SIG-M5 treated with dmso at 0.1 percent for 504 hours (cell line): ENCODE data around the gene TMEM140.
"Not testable (repeated sequence)": the region's sequence is repeated elsewhere in the genome, so short reads cannot be mapped to it uniquely, and the experiment has no call there.

Source experiments
- DNase-seq: peaks from one replicate; lab custom pipeline; 2025; ENCODE audit not compliant: unreplicated experiment; lab: John Stamatoyannopoulos, UW

TMEM140 gene

DNA sequence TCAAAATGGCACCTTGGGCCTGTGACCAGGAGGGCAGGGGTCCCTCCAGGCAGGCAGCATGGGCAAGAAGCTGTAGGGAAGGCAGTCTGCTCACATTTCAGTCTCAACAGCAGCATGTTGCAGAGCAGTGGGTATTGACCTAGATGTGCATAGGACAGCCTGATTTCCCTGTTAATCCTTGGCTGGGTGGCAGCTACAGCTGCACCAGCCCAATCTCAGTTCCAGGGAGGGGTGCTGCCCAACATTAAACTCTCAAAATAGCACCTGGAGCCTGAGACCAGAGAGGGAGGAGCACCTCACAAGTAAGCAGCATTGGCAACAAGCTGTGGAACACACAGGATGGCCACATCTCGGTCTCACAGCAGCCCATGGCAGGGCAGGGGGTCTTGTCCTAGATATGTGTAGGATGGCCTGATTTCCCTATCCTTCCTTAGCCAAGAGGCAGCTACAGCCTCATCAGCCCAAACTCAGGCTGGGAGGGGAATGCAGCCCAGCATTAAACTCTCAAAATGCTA is 10.3 kb downstream of the TMEM140 start:
- DNase-seq, result no peak

DNA sequence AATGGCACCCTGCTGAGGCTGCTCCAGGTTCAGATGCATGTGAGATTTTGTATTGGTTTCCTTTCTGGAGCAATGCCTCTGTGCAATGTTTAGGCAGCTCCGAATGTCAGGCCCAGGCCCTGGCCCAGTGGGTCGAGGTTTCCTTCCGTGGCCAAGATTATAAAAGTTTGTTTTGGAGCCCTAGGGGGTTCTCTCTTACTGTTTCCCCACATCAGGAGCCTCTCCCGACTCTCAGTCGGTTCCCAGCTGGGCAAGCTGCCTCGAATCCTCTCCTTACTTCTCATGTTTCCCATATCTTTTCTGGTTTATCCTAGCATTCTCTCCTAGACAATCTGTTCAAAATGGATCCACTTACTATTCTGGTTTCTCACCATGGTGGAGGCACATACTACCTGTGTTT is 11.0 kb downstream of the TMEM140 start:
- no peak for DNase-seq

DNA sequence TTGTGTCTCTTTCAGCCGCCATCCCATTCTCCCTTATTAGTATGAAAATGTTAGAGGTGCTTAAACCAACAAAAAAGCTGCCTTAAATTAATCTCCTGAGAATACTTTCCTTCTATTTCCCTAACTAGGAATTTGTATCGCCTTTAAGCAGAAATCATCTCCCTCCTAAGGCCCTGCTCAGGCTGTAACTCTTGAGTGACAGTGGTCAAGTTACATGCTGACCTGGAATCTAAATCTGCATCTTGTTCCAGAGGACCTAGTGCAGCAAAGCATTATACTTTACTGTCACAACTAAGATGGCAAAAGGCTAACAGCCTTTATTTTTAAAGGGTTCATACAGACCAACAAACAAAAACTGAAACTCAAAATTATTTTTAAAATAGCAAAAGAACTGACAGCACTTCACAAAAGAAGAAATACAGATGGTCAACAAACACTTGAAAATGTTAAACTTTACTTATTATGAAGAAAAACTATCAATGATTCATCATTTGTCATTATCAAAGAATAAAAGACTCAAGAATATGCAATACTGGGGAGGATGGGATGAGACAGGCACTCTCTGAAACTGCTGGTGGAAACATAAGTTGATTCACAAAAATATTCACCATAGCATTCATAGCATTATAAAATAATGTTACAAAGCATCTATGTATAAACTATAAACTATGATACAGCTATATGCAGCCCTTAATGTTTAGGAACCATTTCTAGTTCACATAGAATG is 11.7 kb downstream of the TMEM140 start:
- no peak for DNase-seq

DNA sequence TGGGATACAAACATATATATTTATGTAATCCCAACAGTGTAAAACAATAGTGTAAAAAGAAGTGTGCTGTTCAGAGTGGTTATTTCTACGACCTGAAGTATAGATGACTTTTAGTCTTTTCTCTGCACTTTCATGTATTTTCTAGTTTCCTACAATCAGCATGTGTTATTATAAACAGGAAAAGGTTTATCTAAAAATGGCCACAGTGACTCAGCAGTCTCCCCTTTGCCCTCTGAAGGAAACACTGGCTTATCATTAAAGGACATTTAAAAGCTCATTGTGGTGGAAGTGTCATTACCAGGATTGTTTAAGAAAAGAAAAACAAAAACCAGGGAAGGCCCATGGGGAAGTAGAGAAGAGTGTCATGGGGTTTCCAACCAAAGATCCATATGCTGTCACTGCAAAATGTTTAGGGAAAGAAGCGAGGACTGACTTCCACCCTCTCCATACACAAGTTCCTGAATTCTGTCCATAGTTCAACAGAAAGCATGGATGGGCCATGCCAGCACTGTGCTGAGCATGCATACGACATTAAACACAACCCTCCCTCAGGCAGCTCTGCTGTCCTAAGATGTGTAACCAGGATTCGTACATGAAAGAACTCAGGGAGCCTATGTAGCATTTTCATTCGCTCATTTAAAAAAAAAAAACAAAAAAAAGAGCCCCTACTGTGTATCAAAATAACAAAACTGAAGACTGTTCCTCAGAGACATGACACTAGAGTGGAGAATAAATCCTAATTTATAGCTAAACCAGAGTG is 12.4 kb downstream of the TMEM140 start:
- peak; percentile 10 for DNase-seq

DNA sequence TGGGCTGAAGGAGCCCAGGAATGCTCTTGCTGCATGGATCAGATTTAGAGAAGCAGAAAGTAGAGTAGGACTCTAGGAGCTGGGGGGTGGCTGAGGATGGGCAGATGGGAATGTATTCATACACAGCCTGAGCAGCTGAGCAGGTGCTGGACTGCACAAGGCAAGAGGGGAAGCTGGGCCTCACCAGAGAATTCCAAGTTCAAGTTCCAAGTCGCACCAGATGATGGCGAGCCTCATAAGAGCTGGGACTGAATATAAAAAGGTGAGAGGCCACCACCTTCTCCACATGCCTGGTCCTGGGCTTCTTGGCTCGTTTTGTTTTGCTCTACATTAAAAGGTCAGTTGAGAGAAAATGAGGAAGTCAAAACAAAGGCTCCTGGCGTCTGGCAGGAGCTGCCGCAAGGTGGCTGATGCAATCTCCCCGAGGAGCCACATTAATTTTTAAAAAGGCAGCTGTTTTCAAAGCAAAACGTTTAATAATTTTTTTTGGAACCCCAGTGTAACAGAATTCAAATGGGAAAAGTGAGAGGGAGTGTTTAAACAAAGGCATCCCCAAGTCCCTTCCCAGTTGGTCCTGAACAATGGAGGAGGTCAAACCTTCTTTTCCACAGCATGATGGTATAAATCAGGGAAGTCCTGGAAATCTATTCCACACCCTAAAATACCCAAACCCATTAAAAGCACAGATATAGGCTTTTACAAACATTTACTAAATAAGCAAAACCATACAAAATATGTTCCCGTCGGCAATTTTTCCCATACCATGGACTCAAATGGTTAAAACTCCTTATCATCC is 13.2 kb downstream of the TMEM140 start:
- DNase-seq, result peak; percentile 72

DNA sequence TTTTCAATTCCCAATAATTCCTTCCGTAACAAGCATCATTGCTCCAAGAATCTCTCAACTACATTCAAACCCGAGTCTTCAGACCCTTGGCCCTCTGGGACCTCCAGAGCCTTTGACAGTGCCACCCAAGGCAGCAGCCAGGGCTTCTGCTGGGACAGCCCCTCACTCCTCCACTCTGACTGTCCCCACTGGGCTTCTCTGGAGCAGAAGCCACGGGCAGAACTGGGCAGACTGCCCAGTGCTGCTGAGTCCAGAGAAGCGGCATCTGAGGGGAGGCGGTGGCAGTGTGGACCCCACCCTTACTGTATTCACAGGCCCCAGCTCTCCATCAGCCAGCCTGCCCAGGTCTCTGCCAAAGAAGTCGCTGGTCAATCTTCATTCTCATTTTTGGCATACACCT is 13.8 kb downstream of the TMEM140 start:
- DNase-seq, result no peak

DNA sequence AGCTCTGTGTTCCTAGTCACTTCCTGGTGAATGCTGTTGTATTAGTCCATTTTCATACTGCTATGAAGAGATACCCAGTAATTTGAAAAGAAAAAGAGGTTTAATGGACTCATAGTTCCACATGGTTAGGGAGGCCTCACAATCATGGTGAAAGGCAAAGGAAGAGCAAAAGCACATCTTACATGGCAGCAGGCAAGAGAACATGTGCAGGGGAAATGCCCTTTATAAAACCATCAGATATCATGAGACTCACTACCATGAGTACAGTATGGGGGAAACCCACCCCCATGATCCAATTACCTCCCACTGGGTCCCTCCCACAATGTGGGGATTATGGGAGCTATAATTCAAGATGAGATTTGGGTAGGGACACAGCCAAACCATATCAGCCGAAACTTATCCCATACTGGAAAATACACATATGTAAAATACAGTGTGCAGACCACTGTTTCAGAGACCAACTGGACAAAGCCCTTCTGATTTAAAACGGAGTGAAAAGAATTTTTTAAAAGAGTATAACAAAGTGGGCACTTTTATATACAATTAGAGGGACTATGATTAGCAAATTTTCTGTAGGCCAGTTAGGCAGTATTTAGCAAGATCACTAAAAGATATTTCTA is 14.6 kb downstream of the TMEM140 start:
- DNase-seq, result no peak

DNA sequence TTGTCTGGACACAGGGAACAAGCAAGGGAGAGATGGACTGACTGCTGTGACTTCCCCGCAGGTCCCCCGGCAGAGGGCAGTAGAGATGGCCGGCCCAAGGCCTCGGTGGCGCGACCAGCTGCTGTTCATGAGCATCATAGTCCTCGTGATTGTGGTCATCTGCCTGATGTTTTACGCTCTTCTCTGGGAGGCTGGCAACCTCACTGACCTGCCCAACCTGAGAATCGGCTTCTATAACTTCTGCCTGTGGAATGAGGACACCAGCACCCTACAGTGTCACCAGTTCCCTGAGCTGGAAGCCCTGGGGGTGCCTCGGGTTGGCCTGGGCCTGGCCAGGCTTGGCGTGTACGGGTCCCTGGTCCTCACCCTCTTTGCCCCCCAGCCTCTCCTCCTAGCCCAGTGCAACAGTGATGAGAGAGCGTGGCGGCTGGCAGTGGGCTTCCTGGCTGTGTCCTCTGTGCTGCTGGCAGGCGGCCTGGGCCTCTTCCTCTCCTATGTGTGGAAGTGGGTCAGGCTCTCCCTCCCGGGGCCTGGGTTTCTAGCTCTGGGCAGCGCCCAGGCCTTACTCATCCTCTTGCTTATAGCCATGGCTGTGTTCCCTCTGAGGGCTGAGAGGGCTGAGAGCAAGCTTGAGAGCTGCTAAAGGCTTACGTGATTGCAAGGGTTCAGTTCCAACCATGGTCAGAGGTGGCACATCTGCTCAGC is 16.6 kb downstream of the TMEM140 start:
- DNase-seq, result no peak

DNA sequence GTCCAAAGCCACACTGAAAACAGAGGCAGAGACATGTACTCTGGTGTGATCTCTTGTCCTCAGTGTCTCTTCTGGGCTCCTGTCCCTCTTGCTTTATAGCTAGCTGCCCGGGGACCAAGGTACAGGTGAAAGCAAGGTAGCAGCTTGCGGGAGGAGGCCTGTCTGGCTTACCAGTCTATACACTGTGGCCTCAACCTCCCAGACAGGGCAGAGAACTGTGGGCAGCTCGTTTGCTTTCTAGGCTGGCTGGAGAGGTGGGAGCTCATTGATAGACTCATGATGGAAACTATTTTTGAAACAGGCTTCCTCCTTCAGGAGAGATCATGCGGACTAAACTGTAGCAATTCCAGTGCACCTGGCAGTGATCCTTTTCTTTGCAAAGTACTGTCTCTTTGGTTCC is 18.0 kb downstream of the TMEM140 start:
- DNase-seq, result no peak

DNA sequence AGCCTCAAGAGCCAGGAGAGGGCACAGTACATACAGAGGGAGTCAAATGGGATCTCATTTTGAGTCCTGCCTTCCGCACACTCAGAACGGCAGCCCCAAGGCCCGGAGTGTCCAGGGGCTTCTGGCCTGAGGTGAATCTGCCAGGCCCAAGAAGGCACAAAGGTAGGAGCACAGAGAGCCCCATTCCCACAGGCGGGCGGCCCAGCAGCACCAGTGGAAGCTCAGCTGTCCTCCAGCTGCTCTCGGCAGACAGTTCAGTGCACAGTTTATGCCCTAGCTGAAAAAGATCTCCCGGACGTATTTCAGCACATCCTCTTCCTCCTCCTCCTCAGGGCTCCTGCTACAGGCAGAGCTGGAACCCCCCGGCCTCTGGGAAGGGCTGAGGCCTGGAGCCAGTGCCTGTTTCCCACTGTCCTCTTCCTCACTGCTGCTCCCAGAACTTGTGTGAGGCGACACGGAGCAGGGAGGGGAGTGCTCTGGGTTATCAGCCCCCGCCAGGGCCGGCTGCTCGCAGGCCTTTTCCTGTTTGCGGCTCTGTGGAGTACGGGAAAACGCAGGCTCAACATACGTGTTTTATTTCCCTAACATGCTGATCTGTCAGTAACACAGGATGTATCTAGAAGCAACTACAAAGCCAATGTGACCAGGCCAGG is 18.6 kb downstream of the TMEM140 start:
- DNase-seq, result no peak

DNA sequence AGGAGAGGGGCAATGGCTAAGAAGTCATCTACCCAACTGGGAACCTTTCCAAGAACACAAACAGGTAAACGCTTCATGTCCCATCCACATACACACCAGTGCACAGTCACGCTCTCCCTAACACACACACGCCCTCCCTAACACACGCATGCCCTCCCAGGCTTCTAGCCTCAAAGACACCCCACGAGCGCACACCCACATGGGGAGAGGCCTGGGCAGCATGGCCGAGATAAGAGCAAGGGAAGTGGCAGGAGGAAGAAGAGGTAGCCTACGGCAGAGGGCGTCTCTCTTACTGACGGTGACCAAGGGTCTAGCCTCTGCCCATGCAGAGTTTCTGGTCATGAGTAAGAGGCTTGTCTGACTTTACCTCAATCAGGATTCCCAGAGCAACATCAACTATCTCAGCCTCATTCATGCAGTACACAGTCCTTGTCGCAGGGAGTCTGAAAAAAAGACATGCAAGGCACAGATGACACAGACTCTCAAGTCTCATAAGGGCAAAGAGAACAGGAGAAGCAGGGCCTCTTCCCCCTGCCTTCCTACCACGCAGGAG is 19.6 kb downstream of the TMEM140 start:
- no peak for DNase-seq

DNA sequence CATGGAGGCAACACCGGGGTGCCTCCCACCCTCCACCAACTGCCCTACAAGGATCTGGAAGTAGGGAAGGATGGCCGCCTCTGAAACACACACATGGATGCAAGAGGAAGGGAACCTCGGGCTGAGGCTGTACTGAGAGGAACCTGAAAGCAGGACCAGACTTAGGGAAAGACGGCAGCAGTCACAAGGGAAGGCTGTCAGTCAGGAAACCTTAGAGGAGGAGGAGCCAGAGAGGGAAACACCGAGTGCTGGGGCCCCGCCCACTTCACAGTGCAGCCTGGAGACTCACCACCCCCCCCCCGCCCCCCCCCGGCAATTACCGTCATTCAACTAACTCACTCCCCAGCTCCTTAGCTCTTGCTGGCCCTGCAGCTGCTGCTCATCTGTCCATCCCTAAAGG is 20.1 kb downstream of the TMEM140 start:
- peak; percentile 19 for DNase-seq

DNA sequence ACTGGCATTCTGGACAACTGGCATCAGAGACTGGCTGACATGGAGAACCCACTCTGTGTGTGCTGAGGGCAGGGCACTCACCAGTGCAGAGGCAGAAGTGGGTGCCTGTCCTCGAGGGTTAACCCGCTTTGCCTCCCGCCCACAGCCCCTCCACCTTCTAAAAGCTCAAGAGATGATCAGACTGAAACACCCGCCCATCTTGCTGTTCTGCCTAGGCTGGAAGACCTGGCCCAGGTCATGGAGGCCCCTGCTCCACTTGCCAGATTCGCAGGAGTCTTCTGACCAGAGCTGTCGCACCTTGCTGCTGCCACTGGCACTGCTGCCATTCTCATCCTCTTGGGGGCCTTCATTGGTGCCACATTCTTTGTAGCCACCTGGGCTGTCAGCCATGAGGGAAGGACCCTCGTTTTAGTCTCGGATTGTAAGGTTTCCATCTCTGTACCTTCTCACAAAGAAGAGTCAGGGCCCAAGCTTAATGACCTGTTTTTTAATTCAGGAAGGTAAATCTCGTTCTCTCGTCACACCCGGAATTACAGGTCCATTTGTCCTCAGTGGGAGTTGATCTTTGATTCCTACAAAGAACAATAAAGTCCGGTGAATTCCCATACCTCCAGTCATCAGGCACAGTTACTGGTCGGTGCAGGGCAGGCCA is 20.7 kb downstream of the TMEM140 start:
- DNase-seq, result no peak

DNA sequence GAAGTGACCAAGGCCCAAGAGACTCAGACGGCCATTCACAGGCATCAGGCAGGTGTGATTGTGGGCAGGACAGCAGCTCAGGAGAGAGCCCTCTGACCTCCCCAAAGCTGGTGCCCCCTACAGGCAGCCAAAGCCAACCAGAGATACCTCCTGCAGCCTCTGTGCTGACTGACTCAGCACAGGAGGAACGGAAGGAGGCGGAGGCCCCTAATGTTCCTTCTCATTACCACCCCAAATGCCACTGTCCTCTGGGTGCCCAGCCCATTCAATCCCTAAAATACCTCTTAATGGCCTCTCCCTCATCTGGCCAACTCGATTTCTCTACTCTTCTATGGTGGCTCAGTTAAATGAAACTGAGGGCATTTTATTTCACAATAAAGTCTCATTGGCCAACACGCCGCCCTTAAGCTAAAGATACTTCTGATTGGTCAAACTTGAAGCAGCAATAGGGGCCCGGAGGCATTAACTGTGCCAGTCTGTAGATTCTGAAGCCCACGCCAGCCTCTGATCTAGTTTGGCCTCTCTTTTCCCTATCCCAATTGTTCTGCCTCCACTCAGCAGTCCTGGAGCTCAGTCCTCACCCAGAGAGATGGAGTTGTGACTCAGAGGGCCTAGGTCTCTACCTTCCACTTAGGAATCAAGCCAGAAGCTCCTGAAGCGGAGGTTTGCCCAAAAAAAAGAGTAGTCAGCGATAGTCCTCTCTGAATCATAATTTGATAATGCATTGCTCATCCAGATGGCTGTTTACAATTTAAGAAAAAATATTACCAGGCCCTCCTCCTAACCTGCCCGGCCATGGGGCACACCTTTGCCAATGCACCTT is 21.5 kb downstream of the TMEM140 start:
- peak; percentile 70 for DNase-seq

DNA sequence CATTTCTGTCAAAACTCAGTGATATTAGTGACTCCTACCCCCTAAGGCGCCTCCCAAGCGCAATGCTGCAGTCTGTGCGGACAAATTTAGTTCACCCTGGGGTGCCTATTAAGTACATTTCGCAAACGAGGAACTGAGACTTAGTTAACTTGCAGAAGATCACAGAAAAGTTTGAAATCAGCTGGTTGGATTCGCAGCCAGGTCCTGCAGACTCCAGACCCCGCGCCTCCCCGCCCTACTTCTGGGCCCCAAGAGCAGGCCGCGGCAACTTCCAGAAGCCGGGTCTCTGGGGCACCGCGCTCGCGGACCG is 22.0 kb downstream of the TMEM140 start:
- peak; percentile 84 for DNase-seq

DNA sequence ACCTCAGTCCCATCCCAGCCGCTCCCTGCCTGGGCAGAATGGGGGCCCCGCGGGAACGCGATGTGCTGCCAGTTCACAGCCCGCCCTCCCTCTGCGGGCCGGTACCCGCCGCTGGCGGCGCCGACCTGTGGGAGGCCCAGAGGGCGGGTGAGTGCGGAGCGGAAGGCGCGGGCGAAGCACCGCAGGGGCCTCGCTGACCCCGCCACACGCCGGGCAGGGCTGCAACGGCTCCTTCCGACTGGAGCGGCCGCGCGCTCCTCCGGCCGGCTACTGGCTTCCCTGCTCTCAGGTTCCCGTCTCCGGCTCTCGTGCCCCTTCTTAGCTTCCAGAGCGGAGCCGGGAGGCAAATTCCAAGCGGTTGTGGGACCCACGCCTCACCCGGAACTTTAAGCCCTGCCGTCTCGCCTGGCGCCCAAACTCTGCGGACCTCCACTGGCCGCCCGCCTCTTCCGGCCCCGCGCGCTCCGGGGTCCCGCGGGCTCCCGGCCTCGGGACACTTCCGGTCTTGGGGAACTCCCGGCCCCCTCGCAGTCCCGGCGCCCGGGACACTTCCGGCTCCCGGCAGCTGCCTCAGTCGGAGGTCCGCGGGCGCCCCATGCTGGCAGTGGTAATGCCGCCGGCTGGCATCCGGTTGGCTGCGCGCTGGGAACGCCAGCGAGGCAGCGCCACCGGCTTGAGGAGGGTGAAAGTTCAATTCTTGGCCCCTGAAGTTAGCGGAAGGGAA is 22.6 kb downstream of the TMEM140 start, which contains the start of gene CYREN:
CYREN (minus strand) TSS at position 434 of the 724 bp plus-strand sequence. CDS start 1,785 bp downstream, outside the sequence.
- peak; percentile 90 for DNase-seq

DNA sequence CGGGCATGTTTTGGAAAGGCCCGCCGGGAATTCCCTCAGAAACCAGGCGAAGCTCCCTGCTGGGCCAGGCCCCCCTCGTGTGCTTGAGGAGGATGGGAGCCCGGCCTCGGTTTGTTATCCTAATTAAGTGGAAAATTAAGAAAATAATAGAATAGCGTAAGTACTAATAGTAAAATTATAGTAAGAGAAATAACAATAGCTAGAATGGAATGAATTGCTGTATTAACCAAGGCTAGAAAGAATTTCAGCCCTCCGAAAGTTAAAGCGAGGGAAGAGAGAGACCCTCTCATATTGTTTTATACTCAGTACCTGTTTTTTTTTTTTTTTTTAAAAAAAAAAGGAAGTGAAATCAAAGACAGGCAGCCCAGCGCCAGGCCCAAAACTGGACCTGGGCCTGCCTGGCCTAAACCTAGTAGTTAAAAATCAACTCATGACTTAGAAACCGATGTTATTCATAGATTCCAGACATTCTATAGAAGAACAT is 23.2 kb downstream of the TMEM140 start:
- not testable (repeated sequence) for DNase-seq
